Ectodermal cell (in vitro differentiated cells): Measurements from ENCODE around the gene AAK1.

ENCODE experiments used
- H3K27ac ChIP-seq: 2 replicates; pipeline ENCODE4 v1.7.0; 2013; ENCODE audit warnings: mild to moderate bottlenecking, low read depth, low read length; ENCODE audit not compliant: insufficient read depth, poor library complexity, severe bottlenecking
- H3K27me3 ChIP-seq: 2 replicates; pipeline ENCODE4 v1.7.0; 2013; ENCODE audit warnings: mild to moderate bottlenecking, low read length; ENCODE audit not compliant: insufficient read depth, control insufficient read depth, poor library complexity, severe bottlenecking
- H3K36me3 ChIP-seq: one replicate; pipeline ENCODE4 v1.7.0; 2013; ENCODE audit warnings: low read length; ENCODE audit not compliant: control insufficient read depth, insufficient read depth
- H3K4me1 ChIP-seq: one replicate; pipeline ENCODE4 v1.7.0; 2013; ENCODE audit warnings: low read length; ENCODE audit not compliant: control insufficient read depth, insufficient read depth
- H3K4me3 ChIP-seq: 2 replicates; pipeline ENCODE4 v1.7.0; 2013; ENCODE audit warnings: low read depth, low read length, control low read depth; ENCODE audit not compliant: insufficient read depth
- H3K9me3 ChIP-seq: 2 replicates; pipeline ENCODE4 v1.7.0; 2013; ENCODE audit warnings: mild to moderate bottlenecking, low read length, moderate library complexity; ENCODE audit not compliant: control insufficient read depth
- WGBS, 2 experiments: methylation state at CpG; one replicate each; pipeline ENCODE4 v1.1.7; 2013; ENCODE audit warnings: missing lambda C conversion rate in 2 of 2; 5-methylcytosine and 5-hydroxymethylcytosine counted together

The AAK1 gene

GRCh38 chr2:69588945-69589344 is 54.6 kb downstream of the AAK1 start:
- Histone ChIP-seq H3K27ac (no peak overlapping the region), H3K27me3 (no peaks in the 10 kb centered on the region), H3K36me3 (no peaks in the 10 kb centered on the region), H3K9me3 (no peaks in the 10 kb centered on the region), H3K4me1 (peaks cover 7% of the 10 kb centered on the region), H3K4me3 (no peak overlapping the region)
- 93 to 94% methylated on average over 6 of the region's 6 CpGs for WGBS, 2 experiments

DNA sequence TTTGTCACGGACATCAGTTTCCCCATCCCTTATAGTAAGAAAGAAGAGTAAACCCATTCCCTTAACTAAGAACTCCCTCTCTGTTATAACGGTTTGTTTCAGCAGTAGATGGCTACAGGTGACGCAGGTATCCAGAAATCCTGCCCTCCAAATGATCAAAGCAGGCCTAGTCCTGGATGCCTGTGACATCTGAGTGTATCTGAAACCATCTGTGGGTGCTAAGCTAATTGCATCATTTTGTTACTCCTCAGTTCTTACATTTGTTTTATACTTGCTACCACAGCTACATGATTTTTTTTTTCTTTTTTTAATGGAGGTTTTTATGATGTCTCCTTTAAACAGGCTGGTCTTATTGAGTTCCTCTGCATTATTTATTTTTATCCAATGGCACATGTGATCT is 55.1 kb downstream of the AAK1 start:
- 86 to 93% methylated on average over 3 of the region's 3 CpGs for WGBS, 2 experiments
- H3K27me3 ChIP-seq = no peaks in the 10 kb centered on the region
- H3K27ac ChIP-seq = no peak overlapping the region
- H3K4me1 ChIP-seq = peaks cover 7% of the 10 kb centered on the region
- H3K9me3 ChIP-seq = no peaks in the 10 kb centered on the region
- H3K36me3 ChIP-seq = no peaks in the 10 kb centered on the region
- H3K4me3 ChIP-seq = no peak overlapping the region

- Histone ChIP-seq H3K9me3 (no peaks in the 10 kb centered on the region), H3K27me3 (no peaks in the 10 kb centered on the region), H3K4me1 (peaks cover 15% of the 10 kb centered on the region), H3K36me3 (no peaks in the 10 kb centered on the region), H3K27ac (no peak overlapping the region), H3K4me3 (no peak overlapping the region)
- WGBS, 2 experiments = 83 to 85% methylated on average over 6 of the region's 6 CpGs
Observed at GRCh38 chr2:69585855-69586555, 57.5 kb downstream of the AAK1 start.

GRCh38 chr2:69584127-69584889 is 59.2 kb downstream of the AAK1 start:
- Histone ChIP-seq H3K9me3 (no peaks in the 10 kb centered on the region), H3K27me3 (no peaks in the 10 kb centered on the region), H3K36me3 (no peaks in the 10 kb centered on the region), H3K4me1 (peaks cover 12% of the 10 kb centered on the region), H3K27ac (no peak overlapping the region), H3K4me3 (no peak overlapping the region)
- 92 to 93% methylated on average over 9 of the region's 9 CpGs for WGBS, 2 experiments

GRCh38 chr2:69583321-69583833 is 60.2 kb downstream of the AAK1 start:
- H3K27ac ChIP-seq = no peak overlapping the region

GRCh38 chr2:69582582-69583176 is 60.9 kb downstream of the AAK1 start:
- Histone ChIP-seq H3K9me3 (no peaks in the 10 kb centered on the region), H3K27ac (no peak overlapping the region), H3K27me3 (no peaks in the 10 kb centered on the region), H3K36me3 (no peaks in the 10 kb centered on the region), H3K4me1 (peaks cover 17% of the 10 kb centered on the region), H3K4me3 (no peak overlapping the region)
- 74 to 92% methylated on average over 2 to 3 of the region's 3 CpGs for WGBS, 2 experiments

More at GRCh38 chr2:69583321-69583833, 60.2 kb downstream of the AAK1 start:
- H3K9me3 ChIP-seq = no peaks in the 10 kb centered on the region
- WGBS, 2 experiments = 94 to 97% methylated on average over 3 of the region's 3 CpGs
- H3K36me3 ChIP-seq = no peaks in the 10 kb centered on the region
- no peak overlapping the region for H3K4me3 ChIP-seq
- H3K4me1 ChIP-seq = peaks cover 12% of the 10 kb centered on the region
- H3K27me3 ChIP-seq = no peaks in the 10 kb centered on the region

- Histone ChIP-seq H3K36me3 (no peaks in the 10 kb centered on the region), H3K27me3 (no peaks in the 10 kb centered on the region), H3K4me1 (peaks cover 17% of the 10 kb centered on the region), H3K4me3 (no peak overlapping the region), H3K9me3 (no peaks in the 10 kb centered on the region), H3K27ac (no peak overlapping the region)
- 86 to 88% methylated on average over 8 to 14 of the region's 14 CpGs for WGBS, 2 experiments
Observed at GRCh38 chr2:69581774-69582581, 61.6 kb downstream of the AAK1 start.

GRCh38 chr2:69580486-69580885 is 63.1 kb downstream of the AAK1 start:
- no peak overlapping the region for H3K27ac ChIP-seq
- H3K4me3 ChIP-seq = no peak overlapping the region
- H3K36me3 ChIP-seq = no peaks in the 10 kb centered on the region
- peaks cover 14% of the 10 kb centered on the region for H3K4me1 ChIP-seq
- H3K9me3 ChIP-seq = no peaks in the 10 kb centered on the region
- 93 to 98% methylated on average over 4 of the region's 4 CpGs for WGBS, 2 experiments
- no peaks in the 10 kb centered on the region for H3K27me3 ChIP-seq

GRCh38 chr2:69579536-69579935 is 64.0 kb downstream of the AAK1 start:
- peaks cover 14% of the 10 kb centered on the region for H3K4me1 ChIP-seq
- no peak overlapping the region for H3K4me3 ChIP-seq
- no peaks in the 10 kb centered on the region for H3K36me3 ChIP-seq
- 94 to 95% methylated on average over 3 of the region's 3 CpGs for WGBS, 2 experiments
- no peaks in the 10 kb centered on the region for H3K9me3 ChIP-seq
- no peak overlapping the region for H3K27ac ChIP-seq
- H3K27me3 ChIP-seq = no peaks in the 10 kb centered on the region
